Stimulated activated CD4-positive, alpha-beta T cell treated with anti-CD3 and anti-CD28 coated beads, Interleukin-15, amount 100 ng/mL, for 1 hour (primary cell): ENCODE measurements around the gene SHLD1.
"Not testable (repeated sequence)": the region's sequence is repeated elsewhere in the genome, so short reads cannot be mapped to it uniquely, and the experiment has no call there.

ENCODE experiments used
- DNase-seq, 2 donors: peaks; one replicate each; pipeline ENCODE4 v3.0.0-alpha.2; 2020; ENCODE audit warnings: low read depth in 1 of 2, low spot score in 1 of 2

Gene SHLD1, protein sequence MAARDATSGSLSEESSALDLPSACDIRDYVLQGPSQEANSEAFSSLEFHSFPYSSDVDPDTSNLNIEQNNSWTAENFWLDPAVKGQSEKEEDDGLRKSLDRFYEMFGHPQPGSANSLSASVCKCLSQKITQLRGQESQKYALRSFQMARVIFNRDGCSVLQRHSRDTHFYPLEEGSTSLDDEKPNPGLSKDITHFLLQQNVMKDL

DNA sequence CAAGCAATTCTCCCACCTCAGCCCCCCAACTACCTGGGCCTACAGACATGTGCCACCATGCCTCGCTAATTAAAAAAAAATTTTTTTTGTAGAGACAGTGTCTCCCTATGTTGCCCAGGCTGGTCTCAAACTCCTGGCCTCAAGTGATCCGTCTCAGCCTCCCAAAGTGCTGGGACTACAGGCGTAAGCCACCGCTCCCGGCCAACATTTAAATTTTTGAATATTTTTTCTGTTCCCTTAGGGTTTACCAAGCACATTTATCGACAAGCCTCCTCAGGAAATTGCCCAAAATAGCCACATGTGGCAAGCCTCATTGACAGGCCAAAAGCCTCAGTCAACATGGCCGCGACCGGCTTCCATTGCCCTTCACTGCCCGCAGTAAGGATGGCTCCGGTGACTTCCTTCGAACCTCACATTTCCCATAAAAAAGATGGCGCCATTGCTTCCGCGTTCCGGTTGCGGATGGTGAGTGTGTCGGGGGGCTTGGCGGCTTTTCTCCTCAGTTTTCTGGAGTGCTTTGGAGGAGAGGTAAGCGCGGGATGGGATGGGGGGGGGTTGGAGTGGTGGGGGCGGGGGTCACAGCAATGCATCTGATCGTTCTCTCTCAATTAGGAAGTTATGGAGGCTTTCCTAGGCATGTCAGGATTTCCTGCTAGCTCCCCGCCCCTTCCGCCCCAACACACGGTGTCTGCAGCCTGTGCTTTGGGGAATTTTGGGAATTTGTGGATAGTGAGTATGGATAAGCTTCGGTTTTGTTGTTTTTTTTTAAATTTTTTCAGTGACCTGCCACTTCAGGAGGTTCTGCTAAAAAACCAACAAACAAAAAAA, at the start of gene SHLD1:
TSS of gene SHLD1 (plus strand) at position 450 of the 828 bp plus-strand sequence. CDS start 22,465 bp downstream, outside the sequence.
- peak; percentile 53 to 62 for DNase-seq

DNA sequence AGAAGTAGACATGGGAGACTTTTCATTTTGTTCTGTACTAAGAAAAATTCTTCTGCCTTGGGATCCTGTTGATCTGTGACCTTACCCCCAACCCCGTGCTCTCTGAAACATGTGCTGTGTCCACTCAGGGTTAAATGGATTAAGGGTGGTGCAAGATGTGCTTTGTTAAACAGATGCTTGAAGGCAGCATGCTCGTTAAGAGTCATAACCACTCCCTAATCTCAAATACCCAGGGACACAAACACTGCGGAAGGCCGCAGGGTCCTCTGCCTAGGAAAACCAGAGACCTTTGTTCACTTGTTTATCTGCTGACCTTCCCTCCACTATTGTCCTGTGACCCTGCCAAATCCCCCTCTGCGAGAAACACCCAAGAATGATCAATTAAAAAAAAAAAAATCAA, 47.9 kb upstream of the SHLD1 start:
- DNase-seq = not testable (repeated sequence)

DNA sequence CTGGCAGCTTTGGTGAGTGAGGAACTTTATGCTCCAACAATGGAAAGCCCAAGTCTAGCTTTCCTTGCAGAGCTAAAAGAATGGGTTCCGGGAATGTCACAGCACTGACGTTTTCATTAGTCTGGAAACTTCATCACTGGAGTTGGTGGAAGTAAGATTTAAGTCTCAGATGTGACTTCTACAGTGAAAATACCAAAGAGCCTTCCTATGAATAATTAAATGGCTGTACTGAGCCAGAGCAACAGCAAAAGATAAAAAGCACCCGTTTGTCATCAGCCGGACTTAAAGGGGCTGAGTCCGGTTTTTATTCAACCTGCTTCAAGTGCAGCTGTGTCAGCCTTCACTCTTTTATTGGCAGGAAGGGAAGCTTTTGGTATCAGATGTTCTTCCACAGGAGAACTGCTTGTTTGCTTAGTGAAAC, 46.5 kb upstream of the SHLD1 start:
- DNase-seq = no peak

DNA sequence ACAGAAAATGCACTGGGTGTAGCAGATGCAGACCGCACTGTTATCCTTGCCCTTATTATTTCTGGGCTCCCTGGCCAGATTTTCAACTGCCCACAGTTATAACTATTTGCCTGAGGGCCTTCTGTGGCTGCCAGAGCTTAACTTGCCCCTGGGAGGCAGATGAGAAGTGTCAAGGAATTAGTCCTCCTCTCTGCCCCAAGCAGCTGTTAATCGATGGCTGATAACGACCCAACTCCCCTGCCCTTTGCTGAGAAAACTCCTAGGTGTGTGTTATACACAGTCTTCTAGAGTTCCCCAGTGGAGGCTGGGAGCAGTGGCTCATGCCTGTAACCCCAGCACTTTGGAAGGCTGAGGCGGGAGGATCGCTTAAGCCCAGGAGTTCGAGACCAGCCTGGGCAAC, 44.4 kb upstream of the SHLD1 start:
- DNase-seq = no peak

DNA sequence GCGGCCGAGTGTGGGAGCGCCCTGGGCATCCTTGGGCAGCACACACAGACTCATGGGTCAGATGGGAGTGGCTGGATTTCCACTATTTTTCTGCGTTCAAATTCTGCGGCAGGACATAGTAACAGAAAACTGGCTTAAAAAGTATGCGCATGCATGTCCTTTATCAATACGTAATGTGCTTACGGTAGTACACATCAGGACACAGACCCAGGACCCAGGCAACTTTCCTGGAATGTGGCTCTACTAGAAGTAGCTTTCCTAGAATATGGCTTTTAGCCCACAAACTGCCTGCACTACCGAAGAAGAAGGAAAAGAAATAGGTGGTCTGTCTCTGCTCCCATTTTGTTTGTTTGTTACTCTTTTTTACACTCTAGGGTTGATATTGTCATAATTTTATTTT, 43.4 kb upstream of the SHLD1 start:
- DNase-seq = no peak

DNA sequence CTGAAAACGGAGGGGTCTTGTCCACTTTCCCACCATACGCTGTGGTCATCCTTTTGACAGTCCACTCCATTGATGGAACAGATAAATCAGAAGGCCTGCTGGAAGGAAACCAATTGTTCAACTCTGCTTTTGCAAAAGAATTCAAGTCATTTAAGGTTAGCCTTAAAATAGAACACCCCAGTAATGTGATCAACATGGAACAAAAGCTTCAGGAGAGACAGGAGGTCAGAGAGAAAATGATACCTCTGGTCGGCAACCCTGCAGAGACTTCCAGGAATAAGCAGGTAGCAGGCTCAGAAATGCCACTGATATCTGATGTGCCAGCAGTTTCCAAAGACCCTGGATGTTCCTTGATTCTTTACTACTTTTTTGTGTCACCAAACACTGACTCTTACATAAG, 39.6 kb upstream of the SHLD1 start:
- DNase-seq = no peak

DNA sequence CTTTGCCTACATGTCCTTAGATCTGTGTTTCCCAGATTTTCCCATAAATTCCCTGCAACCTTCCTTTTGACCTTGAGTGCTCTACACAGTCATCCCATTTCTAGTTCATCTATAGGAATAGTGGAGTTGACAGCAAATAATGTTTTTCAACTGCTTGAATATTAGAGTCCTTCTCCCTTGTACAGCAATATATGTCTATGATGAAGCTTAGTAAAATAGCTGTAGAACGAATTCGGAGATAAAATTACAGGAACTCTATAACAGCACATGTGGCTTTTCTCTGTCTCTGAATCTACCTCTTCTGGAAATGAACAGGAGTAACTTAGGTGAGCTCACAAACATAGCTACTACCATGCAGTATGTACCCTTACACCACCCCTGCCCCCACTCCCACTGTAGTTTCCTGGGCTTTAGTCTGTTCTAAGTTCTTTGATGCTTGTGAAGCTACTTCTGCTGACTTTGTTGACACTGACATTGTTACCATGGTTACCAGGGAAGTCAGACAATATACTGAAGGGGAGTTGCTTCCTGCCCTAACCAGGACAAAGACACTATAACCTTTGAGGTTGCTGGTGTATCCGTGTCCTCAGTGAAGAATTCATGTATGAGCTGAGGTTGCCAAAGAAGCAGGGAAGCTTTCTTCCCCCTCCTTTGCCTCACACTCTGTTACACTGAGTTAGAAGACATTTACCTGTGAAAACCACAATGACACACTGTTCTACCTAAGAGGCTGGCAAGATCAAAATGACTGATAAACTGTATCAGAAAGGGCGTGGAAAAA, 35.8 kb upstream of the SHLD1 start:
- peak; percentile 8 to 62 for DNase-seq

DNA sequence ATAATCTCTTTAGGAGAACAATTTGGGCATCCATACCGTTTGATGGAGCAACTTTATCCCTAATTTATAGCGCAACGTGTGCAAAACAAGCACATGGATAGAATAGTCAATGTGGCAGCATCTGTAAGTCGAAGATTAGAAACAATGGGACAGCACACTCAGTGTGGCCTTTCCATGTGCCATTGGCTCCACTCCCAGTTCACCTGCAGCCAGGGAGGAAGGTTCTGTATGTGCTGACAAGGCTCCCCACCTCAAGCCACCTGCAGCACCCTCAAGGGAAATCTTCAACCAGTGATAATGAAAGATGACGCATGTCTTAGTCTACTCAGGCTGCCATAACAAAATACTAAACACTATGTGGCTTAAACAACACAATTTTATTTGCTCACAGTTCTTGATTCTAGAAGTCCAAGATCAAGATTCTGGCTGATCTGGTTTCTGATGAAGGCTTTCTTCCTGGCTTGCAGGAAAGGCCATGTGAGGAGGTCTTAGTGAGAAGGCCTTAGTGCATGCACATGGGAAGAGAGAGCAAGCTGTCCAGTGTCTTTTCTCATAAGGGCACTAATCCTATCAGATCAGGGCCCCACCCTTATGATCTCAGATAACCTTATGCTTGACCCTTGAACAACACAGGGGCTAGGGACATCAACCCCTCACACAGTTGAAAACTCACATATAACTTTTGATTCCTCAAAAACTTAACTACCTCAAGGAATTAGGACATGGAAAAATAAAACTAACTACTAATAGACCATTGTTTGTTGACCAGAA, 34.9 kb upstream of the SHLD1 start:
- DNase-seq = no peak

DNA sequence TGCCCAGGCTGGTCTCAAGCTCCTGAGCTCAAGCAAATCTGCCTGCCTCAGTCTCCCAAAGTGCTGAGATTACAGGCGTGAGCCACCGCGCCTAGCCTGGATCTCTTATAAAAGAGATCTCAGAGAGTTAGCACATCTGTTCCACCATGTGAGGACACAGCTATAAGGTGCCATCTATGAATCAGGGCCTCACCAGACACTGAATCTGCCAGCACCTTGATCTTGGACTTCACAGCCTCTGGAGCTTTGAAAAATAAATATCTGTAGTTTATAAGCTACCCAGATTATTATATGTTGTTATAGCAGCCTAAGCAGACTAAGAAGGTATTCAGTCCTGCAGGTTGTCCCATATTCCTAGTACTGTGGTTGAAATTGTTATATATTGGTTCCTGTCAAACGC, 33.2 kb upstream of the SHLD1 start:
- no peak for DNase-seq

DNA sequence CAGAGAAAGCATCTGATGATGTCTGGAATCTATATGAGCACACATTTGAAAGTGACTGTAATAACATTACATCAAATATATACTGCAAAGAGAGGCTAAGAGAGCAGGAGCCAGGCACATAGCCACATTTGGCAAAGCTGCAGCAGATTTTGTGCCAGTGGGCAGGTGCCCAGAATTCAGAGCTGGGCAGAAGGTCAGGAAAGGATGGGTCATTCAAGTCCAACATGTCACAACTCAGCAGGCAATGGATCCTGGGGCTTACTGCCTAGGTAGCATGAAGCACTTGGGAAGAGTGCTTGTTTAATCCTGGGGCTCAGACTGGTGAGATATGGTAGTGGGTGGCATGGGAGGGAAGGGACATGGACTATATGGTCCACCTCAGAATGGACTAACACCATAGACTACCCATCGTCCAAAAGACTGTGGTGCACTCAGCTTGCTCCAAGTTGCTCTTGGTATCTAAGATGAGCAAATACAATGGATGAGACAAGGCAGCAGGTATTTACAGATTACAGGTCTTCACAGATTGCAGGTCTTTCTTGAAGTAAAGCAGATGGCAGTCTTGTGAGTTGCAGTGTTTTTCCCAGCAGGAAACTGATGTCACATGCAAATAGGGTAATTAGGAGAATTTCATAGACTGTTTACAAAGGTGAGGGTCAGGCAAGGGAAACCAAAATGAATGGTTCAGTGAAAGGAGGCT, 31.2 kb upstream of the SHLD1 start:
- DNase-seq = no peak

DNA sequence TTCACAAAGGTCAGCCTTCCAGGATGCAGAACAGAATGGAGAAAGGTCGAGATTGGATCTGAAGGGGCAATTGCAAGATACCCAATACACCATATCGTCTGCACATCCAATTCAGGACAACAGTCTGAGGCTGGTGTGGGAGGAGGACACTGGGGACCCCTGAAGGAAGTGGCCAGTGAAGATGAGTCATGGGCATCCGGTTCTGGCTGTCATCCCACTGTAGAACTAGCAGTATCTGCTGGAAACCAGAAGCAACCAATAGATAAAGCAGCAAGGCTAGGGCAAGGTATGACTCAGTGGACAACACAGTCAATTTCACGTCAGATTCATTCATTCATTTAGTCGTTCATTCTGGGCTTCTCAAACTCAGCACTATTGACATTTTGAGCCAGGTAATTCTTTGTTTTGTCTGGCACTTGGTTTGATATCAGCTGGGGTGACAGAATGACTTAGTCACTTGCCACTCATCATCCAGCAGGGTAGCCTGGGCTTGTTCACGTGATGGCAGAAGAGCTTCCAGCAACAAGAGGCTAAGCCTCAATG, 30.3 kb upstream of the SHLD1 start:
- DNase-seq = no peak

DNA sequence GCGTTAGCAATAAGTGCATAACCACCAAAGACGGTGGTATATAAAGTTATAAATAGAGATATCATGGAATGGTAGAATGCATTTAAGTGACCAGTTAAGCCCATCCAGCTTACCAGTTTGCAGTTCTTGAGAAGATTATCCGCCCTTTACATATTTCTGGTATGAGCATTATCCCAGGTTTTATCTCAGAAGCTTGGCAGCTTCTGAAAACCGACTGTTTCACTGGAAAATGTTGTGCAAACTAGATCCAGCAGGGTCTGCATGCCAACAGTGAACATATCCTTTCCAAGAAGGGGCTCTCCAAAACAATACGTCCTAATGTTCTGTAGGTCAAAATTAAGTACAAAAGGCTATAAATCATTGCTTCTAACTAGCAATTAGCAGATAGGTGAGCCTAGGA, 29.5 kb upstream of the SHLD1 start:
- DNase-seq = no peak

DNA sequence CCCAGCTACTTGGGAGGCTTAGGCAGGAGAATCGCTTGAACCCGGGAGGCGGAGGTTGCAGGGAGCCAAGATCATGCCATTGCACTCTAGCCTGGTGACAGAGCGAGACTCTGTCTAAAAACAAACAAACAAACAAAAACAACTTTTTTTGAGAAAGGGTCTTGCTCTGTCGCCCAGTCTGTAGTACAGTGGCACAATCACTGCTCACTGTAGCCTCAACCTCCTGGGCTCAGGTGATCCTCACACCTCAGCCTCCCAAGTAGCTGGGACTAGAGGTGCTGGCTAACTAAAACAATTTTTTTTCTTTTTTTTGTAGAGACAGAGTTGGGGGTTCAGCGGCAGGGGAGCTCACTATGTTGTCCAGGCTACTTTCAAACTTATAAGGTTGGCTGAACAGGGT, 28.8 kb upstream of the SHLD1 start:
- DNase-seq = not testable (repeated sequence)

DNA sequence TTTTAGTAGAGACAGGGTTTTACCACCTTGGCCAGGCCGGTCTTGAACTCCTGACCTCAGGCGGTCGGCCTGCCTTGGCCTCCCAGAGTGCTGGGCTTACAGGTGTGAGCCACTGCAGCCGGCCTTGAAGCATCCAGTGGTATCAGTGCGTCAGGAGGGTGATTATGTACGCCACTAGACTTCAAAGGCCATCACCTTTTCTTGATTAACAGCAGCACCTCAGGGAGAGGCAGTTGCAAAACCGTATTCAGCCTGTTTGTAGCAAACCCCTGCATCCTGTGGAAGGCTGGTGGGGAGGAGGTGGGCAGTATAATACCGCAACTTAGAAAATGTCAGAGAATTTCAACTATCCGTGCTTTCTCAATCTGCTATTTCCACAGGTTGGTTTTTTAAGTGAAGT, 27.3 kb upstream of the SHLD1 start:
- DNase-seq = no peak

DNA sequence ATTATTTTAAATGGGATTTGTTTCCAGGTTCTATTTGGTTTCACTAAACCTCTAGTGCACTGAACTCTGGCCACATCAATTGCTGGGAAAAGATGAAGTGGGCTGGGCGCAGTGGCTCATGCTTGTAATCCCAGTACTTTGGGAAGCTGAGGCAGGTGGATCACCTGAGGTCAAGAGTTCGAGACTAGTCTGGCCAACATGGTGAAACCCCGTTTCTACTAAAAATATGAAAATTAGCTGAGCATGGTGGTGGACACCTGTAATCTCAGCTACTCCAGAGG, 25.1 kb upstream of the SHLD1 start:
- not testable (repeated sequence) for DNase-seq

DNA sequence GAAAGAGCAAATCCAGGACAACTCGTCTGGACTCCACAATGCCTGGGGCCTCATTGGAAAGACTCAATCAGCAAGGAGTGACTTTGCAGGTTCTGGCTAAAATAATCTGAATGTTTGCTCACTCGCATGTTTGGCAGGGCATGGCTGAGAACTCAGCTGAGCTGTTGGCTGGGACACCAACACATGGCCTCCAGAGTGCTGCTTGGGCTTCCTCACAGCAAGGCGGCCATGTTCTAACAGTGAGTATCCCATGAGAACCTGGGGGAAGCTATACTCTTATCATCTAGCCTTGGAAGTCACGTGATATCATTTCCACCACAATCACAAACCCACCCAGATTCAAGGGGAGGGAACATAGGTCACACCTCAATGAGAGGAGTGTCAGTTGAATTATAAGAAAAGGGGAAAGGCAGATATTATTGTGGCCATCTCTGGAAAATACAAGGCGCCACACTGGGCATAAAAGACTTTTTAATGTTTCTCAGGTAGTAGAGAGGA, 23.1 kb upstream of the SHLD1 start:
- no peak for DNase-seq

DNA sequence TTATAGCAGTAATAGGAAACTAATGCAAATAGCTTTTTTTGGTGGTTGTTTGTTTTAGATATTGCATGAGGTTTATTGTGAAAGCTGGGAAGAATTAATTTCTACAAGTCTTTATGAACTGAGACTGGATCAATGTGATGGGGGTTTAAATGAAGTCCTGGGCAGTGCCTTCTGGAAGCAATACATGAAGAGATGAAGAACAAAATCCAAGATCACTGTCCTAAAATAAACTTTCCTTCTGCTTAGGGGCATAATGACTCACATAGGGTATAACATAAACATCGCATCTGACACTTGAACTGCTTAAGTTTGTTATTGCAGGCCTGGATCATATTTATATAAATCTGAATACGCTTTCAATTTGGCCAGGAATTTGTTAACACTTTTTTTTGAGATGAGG, 20.9 kb upstream of the SHLD1 start:
- DNase-seq = no peak

DNA sequence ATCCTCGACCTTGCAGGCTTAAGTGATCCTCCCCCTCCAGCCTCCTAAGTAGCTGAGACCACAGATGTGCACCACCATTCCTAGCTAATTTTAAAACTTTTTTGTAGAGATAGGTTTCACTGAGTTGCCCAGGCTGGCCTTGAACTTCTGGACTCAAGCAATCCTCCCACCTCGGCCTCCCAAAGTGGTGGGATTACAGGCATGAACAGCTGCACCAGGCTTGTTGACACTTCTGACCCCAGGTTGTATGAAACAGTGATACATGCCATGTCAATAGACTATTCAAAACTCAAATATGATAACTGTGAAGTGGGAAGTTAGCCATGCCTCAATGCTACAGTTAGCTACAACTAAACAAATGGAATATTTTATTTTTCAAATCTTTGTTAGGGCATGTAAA, 20.1 kb upstream of the SHLD1 start:
- no peak for DNase-seq

DNA sequence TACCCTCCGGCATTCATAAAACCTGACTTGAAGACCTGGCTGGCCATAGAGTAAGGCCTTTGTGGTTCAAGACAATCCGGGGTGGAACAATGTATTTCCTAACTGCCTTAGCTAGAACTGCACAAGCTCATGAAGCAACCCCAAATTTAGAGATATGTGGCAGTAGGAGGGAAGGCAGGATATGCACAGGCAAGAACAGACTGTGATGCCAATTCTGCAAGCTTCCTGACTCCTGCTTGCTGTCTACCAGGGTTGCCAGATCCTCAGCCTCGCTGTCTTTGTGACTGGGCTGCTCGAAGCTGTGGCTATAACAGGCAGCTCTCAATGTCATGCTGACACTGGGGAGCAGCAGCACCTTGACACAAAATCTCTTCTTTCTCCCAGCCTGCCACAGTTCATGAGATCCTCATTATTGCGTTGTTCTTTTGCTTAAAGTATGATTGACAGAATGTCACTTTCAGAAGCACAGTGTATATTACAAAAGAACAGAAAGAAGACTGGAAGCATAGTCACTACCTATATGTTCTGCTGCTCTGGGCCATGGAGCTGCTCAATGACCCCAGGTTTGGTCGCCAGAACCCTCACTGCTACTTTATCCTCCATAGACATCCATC, 18.3 kb upstream of the SHLD1 start:
- no peak for DNase-seq

DNA sequence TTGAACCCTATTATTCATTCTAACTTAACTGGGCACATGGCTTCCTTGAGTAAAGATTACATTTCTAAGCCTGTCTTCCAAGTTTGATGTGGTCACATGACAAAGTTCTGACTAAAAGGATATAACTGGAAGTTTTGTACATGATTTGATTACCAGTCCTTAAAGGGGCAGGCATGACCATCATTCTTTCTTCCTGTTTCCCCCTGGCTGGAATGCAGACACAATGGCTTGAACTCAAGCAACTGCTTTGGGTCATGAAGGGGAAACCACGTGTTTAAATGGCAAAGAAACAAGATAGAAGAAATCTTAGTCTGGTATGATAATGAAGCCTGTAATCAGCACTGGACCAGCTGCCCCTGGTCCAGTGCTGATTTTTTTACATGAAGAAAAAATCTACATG, 15.6 kb upstream of the SHLD1 start:
- no peak for DNase-seq
